Activated B cell treated with CpG ODN at 0.5 μM for 24 hours (primary cell): ENCODE measurements around the gene HYDIN. TPM values are rescaled to one million over a fixed set of nuclear protein-coding genes. Genes with fewer than 3 reads are reported as not detected.

Experiments used
- ATAC-seq: fragments of 200-7000 bp; cut with Tn5 transposase; one replicate; pipeline ENCODE4 v1.10.0; 2021; ENCODE audit warnings: low read depth, mild to moderate bottlenecking, moderate library complexity
- CTCF ChIA-PET: fragments of 350-600 bp; sonication (Branson Sonifier 250); formaldehyde crosslinking; loops from one replicate; lab custom pipeline; 2021; ENCODE audit warnings: antibody characterized with exemption; lab: Charles Lee
- POLR2A ChIA-PET: fragments of 350-600 bp; sonication (Branson Sonifier 250); formaldehyde crosslinking; loops from one replicate; lab custom pipeline; 2021; ENCODE audit warnings: antibody characterized with exemption; lab: Charles Lee
- DNase-seq: peaks from one replicate; pipeline ENCODE4 v3.0.0; 2022
- H3K27ac Mint-ChIP-seq: one replicate; pipeline ENCODE4 v1.8.0; 2020; ENCODE audit warnings: mixed read lengths
- H3K27me3 Mint-ChIP-seq: one replicate; pipeline ENCODE4 v1.8.0; 2021; ENCODE audit warnings: mixed read lengths
- H3K36me3 Mint-ChIP-seq: one replicate; pipeline ENCODE4 v1.8.0; 2021; ENCODE audit warnings: low read depth, mixed read lengths
- H3K4me1 Mint-ChIP-seq: one replicate; pipeline ENCODE4 v1.8.0; 2021; ENCODE audit warnings: mixed read lengths
- H3K4me3 Mint-ChIP-seq: one replicate; pipeline ENCODE4 v1.8.0; 2020; ENCODE audit warnings: mild to moderate bottlenecking, mixed read lengths
- H3K9me3 Mint-ChIP-seq: one replicate; pipeline ENCODE4 v1.8.0; 2020; ENCODE audit warnings: mixed read lengths
- CTCF ChIP-seq: fragments of 200-600 bp; IDR thresholded peaks from one replicate; pipeline ENCODE4 v1.8.0; 2022; ENCODE audit warnings: antibody characterized with exemption, mild to moderate bottlenecking
- intact Hi-C: fragments of 100-400 bp; cut with micrococcal nuclease; formaldehyde crosslinking; loops from one replicate; pipeline ENCODE4 v1.15.1; 2024
- total RNA-seq: library from RNA; stranded (reverse); gene quantifications from 2 replicates; pipeline ENCODE4 v1.2.3, GENCODE V29; 2022

Gene HYDIN
- total RNA-seq, 1 donor from 2014 or later: not detected

DNA sequence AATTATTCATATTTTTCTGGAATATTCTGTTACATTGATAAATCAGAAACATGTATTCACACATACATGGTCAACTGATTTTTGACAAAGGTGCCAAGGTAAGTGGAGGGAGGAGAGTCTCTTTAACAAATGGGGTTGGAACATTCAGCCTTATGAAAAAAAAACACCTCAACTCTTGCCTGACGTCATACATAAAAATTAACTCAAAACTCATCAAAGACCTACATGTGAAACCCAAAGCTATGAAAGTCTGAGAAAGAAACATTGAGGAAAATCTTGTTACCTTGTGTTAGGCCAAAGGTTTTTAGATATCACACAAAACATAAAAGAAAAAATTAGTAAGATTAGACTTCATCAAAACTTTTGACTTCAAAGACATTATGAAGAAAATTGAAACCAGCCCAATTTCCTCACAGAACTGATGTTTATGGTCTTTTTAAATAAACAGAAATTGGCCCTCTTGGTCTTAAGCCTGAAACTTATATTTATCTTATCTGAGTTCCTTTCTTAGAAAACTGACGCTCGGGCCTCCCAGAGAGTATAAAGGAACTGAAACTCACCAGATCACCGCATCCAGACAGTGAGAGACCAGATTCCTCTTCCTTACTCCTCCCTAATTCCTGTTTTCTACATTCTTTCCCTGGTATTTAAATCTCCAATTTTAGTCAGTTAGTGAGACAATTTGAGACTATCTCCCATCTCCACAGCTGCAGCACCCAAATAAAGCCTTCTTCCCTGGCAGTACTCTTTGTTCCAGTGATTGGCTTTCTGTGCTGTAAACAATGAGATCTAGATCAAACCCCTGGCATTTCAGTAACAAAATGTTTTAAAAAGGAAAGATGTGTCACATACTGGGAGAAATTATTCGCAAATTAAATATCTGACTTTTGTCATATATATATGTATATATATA, 4.0 kb downstream of the HYDIN start:
- H3K4me3 Mint-ChIP-seq: no peak overlapping the region
- CTCF ChIA-PET: no interaction called here
- H3K36me3 Mint-ChIP-seq: no peaks in the 10 kb centered on the region
- H3K27me3 Mint-ChIP-seq: peaks cover 22% of the 10 kb centered on the region
- DNase-seq: no peak
- H3K9me3 Mint-ChIP-seq: peaks cover 34% of the 10 kb centered on the region
- H3K27ac Mint-ChIP-seq: no peak overlapping the region
- intact Hi-C loops: no loop called here
- no peak for ATAC-seq
- no peaks in the 10 kb centered on the region for H3K4me1 Mint-ChIP-seq
- POLR2A ChIA-PET: no interaction called here
- no peak for TF ChIP-seq CTCF

GRCh38 chr16:71225145-71225544, 5.4 kb downstream of the HYDIN start:
- Mint-ChIP-seq H3K27me3 (peaks cover 10% of the 10 kb centered on the region), H3K9me3 (peaks cover 34% of the 10 kb centered on the region), H3K27ac (no peak overlapping the region), H3K4me3 (no peak overlapping the region), H3K36me3 (no peaks in the 10 kb centered on the region), H3K4me1 (no peaks in the 10 kb centered on the region)
- CTCF ChIA-PET: no interaction called here
- no peak for TF ChIP-seq CTCF
- POLR2A ChIA-PET: no interaction called here
- intact Hi-C loops: no loop called here
- ATAC-seq (no peak), DNase-seq (no peak)

DNA sequence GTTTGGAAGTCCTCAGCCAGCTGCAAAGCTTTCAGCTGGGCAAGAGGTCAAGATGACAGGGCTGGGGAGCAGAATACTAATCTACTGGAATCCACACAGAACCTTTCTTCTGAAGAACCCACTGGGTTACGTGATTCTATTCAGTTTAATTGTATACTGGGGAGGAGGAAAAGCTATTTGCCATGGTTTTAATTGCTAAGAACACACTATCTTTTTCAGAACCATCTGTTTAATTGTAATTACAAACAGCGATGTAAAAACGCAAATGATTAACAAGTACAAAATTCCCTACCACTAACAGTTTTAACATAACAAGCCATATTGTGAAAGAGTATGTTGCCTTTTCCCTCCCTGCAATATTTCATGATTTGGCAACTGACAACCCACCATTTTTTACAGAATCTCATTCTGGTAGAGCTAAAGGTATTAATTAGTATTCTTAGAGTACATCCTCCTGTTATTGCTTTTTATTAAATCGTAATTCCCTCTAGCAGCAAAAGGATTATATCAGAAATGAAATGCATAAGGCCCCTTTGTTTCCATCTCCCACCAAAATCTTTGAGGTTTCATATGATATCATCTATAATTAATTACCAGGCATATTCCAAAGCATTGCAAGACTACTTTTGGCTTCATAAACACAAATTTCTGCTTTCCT, 12.1 kb downstream of the HYDIN start:
- H3K4me3 Mint-ChIP-seq: no peak overlapping the region
- no peaks in the 10 kb centered on the region for H3K36me3 Mint-ChIP-seq
- intact Hi-C loops: no loop called here

DNA sequence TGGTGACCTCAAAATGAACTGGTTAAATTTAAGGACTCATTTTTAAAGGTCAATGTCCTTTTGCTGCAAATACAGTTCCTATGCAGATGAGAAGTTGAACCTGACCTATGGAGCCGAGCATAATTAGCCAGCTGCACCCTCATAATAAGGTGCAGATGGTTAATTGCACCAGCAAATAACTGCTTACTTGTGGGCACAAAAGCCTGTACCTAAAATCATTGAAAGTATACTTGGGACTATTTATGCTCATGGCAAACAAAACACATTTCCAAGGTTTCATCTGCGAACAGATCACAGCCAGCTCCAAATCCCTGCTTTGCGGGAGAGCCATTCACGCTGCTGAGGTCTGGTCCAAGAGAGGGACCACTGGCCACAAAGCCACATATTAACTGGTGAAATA, 13.0 kb downstream of the HYDIN start:
- DNase-seq: no peak
- intact Hi-C loops: no loop called here
- no peaks in the 10 kb centered on the region for H3K4me1 Mint-ChIP-seq

More for the DNA sequence above, 12.1 kb downstream of the HYDIN start:
- peaks cover 10% of the 10 kb centered on the region for H3K9me3 Mint-ChIP-seq
- H3K27ac Mint-ChIP-seq: no peak overlapping the region
- POLR2A ChIA-PET: no interaction called here
- no peak for DNase-seq
- CTCF ChIA-PET: interaction anchor here (1.2 kb wide), 1 partner anchor 93 kb away, joined by 3 read pairs; no protein-coding TSS in a partner anchor
- no peak for TF ChIP-seq CTCF
- H3K27me3 Mint-ChIP-seq: peaks cover 11% of the 10 kb centered on the region
- no peaks in the 10 kb centered on the region for H3K4me1 Mint-ChIP-seq
- ATAC-seq: no peak

More for the DNA sequence above, 13.0 kb downstream of the HYDIN start:
- no peak for TF ChIP-seq CTCF
- H3K9me3 Mint-ChIP-seq: peaks cover 8% of the 10 kb centered on the region
- H3K27me3 Mint-ChIP-seq: peaks cover 8% of the 10 kb centered on the region
- POLR2A ChIA-PET: no interaction called here
- no peak overlapping the region for H3K4me3 Mint-ChIP-seq
- no peaks in the 10 kb centered on the region for H3K36me3 Mint-ChIP-seq
- no peak for ATAC-seq
- H3K27ac Mint-ChIP-seq: no peak overlapping the region
- CTCF ChIA-PET: no interaction called here
